Keratinocyte (primary cell): ENCODE data around the gene STXBP2. TPM values are rescaled to one million over a fixed set of nuclear protein-coding genes. Genes with fewer than 3 reads are reported as not detected.

Source experiments
- DNase-seq: peaks from one replicate; pipeline ENCODE4 v3.0.0-alpha.2; 2011; ENCODE audit warnings: low read depth, missing footprints, low spot score
- FAIRE-seq: peaks from 2 replicates; lab custom pipeline; 2011; peaks lifted over from hg19 to GRCh38; lab: Jason Lieb, UNC
- H2AFZ ChIP-seq: 2 replicates; pipeline ENCODE4 v1.6.0; 2012; ENCODE audit warnings: low read length, control low read depth, inconsistent platforms; ENCODE audit not compliant: control insufficient read depth
- H3K27ac ChIP-seq: 2 replicates; pipeline ENCODE4 v1.5.1; 2011; ENCODE audit warnings: low read length; ENCODE audit not compliant: control insufficient read depth, insufficient read depth
- H3K27me3 ChIP-seq: 3 replicates; pipeline ENCODE4 v1.6.0; 2011; ENCODE audit warnings: low read length; ENCODE audit not compliant: control insufficient read depth, insufficient read depth; ENCODE audit errors: extremely low read depth
- H3K36me3 ChIP-seq, 2 experiments: 2 replicates in 1 of 2; 3 replicates in 1 of 2; pipeline ENCODE4 v1.5.1; 2011; ENCODE audit warnings: low read length in 2 of 2, mild to moderate bottlenecking in 1 of 2; ENCODE audit not compliant: control insufficient read depth in 2 of 2, insufficient read depth in 2 of 2; ENCODE audit errors: extremely low read depth in 1 of 2
- H3K4me1 ChIP-seq: 3 replicates; pipeline ENCODE4 v1.5.1; 2011; ENCODE audit warnings: low read length; ENCODE audit not compliant: control insufficient read depth, insufficient read depth; ENCODE audit errors: extremely low read depth
- H3K4me2 ChIP-seq: 3 replicates; pipeline ENCODE4 v1.6.0; 2011; ENCODE audit warnings: low read depth, low read length; ENCODE audit not compliant: control insufficient read depth, insufficient read depth; ENCODE audit errors: extremely low read depth
- H3K4me3 ChIP-seq, 3 experiments: fragments of 200-600 bp in 1 of 3; sonication (generic) in 1 of 3; 2 replicates in 2 of 3; 3 replicates in 1 of 3; pipeline ENCODE4 v1.5.1; 2011 to 2016; ENCODE audit warnings: low read length in 3 of 3, mild to moderate bottlenecking in 3 of 3, control low read depth in 2 of 3, inconsistent platforms in 1 of 3, low read depth in 1 of 3, mixed read lengths in 1 of 3, mixed run types in 1 of 3, moderate library complexity in 1 of 3; ENCODE audit not compliant: control insufficient read depth in 2 of 3, insufficient read depth in 2 of 3; ENCODE audit errors: extremely low read depth in 1 of 3
- H3K79me2 ChIP-seq: 2 replicates; pipeline ENCODE4 v1.6.0; 2012; ENCODE audit warnings: low read length; ENCODE audit not compliant: control insufficient read depth, insufficient read depth
- H3K9ac ChIP-seq: 3 replicates; pipeline ENCODE4 v1.6.0; 2011; ENCODE audit warnings: low read length; ENCODE audit not compliant: control insufficient read depth, insufficient read depth; ENCODE audit errors: extremely low read depth
- H3K9me1 ChIP-seq: 3 replicates; pipeline ENCODE4 v1.6.0; 2011; ENCODE audit warnings: low read length; ENCODE audit not compliant: control insufficient read depth, insufficient read depth; ENCODE audit errors: extremely low read depth
- H3K9me3 ChIP-seq: 2 replicates; pipeline ENCODE4 v1.5.1; 2012; ENCODE audit warnings: low read depth, low read length; ENCODE audit not compliant: control insufficient read depth
- H4K20me1 ChIP-seq: 3 replicates; pipeline ENCODE4 v1.6.0; 2011; ENCODE audit warnings: low read length; ENCODE audit not compliant: control insufficient read depth, insufficient read depth; ENCODE audit errors: extremely low read depth
- CTCF ChIP-seq, 3 experiments: IDR thresholded peaks in 1 of 3; conservative IDR thresholded peaks in 1 of 3; optimal IDR thresholded peaks in 1 of 3; 2 replicates in 2 of 3; 3 replicates in 1 of 3; pipeline versions ENCODE3 to v1.5.1; 2011; ENCODE audit warnings: low read length in 3 of 3, mild to moderate bottlenecking in 3 of 3, moderate library complexity in 2 of 3, control low read depth in 1 of 3, inconsistent platforms in 1 of 3; ENCODE audit not compliant: insufficient read depth in 2 of 3; ENCODE audit errors: extremely low read depth in 1 of 3
- EZH2 ChIP-seq: IDR thresholded peaks from one replicate; pipeline ENCODE4 v1.6.1; 2012; ENCODE audit warnings: inconsistent platforms, mild to moderate bottlenecking, low read length, moderate library complexity
- dilution Hi-C: fragments of 300-500 bp; cut with MboI; formaldehyde crosslinking; loops from one replicate; pipeline ENCODE4 v1.7.0; 2020; ENCODE audit warnings: low sequenced_read_pairs; ENCODE audit not compliant: extremely low pct_ligation_motif_present
- polyA plus RNA-seq, 5 experiments: library from polyadenylated mRNA; depleted of rRNA in 3 of 5; stranded (reverse) in 3 of 5; stranded (forward) in 1 of 5; unstranded in 1 of 5; fragments of >200 nt; gene quantifications; 1 replicate in 1 of 5; 2 replicates in 3 of 5; 3 replicates in 1 of 5; pipeline versions ENCODE4 v1.2.1 to v1.2.3, GENCODE V29; 2011 to 2012; ENCODE audit warnings: missing spikeins in 2 of 5, low read depth in 1 of 5, low replicate concordance in 1 of 5

Gene STXBP2
- polyA plus RNA-seq, 1 donor (not counting 4 experiments of a cell fraction or from before 2014, with no cell fraction given) = 58.8 TPM

- Histone ChIP-seq H3K4me3 (peak overlapping the region; percentile 88 to 95 (median 89)), H3K9ac (peak overlapping the region; percentile 98), H3K79me2 (peaks cover 56% of the 10 kb centered on the region), H2AFZ (peak overlapping the region; percentile 90), H3K27me3 (no peaks in the 10 kb centered on the region), H3K9me3 (no peaks in the 10 kb centered on the region), H4K20me1 (no peaks in the 10 kb centered on the region), H3K9me1 (no peaks in the 10 kb centered on the region), H3K27ac (peak overlapping the region; percentile 94), H3K4me1 (peaks cover 14% of the 10 kb centered on the region), H3K4me2 (peak overlapping the region; percentile 98), H3K36me3 (peaks cover 9 to 12% of the 10 kb centered on the region in 2 experiments)
- FAIRE-seq = no peak
- dilution Hi-C loops = no loop called here
- TF ChIP-seq EZH2 (no peak), CTCF (optimal IDR thresholded peaks at IDR 0.05 in 1 of 3, IDR thresholded peaks at IDR 0.05 in 1 of 3, conservative IDR thresholded peaks at IDR 0.05 in 1 of 3; ENCODE audit: extremely low read depth in 1 of 3, insufficient read depth in 2 of 3, low read length in 3 of 3) (no peak)
- no peak for DNase-seq
Measured at GRCh38 chr19:7628589-7629311, 8.2 kb upstream of the STXBP2 start.

GRCh38 chr19:7629347-7630054, 7.4 kb upstream of the STXBP2 start, which contains the start of the genes PET100 and XAB2:
TSS of gene PET100 (plus strand) at chr19:7629793. CDS start at chr19:7629834, 41 bp downstream.
TSS of gene XAB2 (minus strand) at chr19:7629545. CDS start at chr19:7629527, 18 bp downstream.
- peak; percentile 97 for FAIRE-seq

More at GRCh38 chr19:7629347-7630054, 7.4 kb upstream of the STXBP2 start, which contains the start of the genes PET100 and XAB2:
- Histone ChIP-seq H4K20me1 (no peaks in the 10 kb centered on the region), H3K4me1 (peaks cover 14% of the 10 kb centered on the region), H3K36me3 (peaks cover 8 to 9% of the 10 kb centered on the region in 2 experiments), H3K9me1 (no peaks in the 10 kb centered on the region), H3K27ac (peak within 1 kb of the TSS; percentile 94), H3K27me3 (no peaks in the 10 kb centered on the region), H3K79me2 (peaks cover 56% of the 10 kb centered on the region), H3K4me2 (peak within 1 kb of the TSS; percentile 98), H3K9me3 (no peaks in the 10 kb centered on the region), H3K9ac (peak within 1 kb of the TSS; percentile 98), H3K4me3 (peak within 1 kb of the TSS; percentile 88 to 95 (median 89)), H2AFZ (peak within 1 kb of the TSS; percentile 90)
- no peak for TF ChIP-seq EZH2
- TF ChIP-seq CTCF (optimal IDR thresholded peaks at IDR 0.05 in 1 of 3, IDR thresholded peaks at IDR 0.05 in 1 of 3, conservative IDR thresholded peaks at IDR 0.05 in 1 of 3; ENCODE audit: extremely low read depth in 1 of 3, insufficient read depth in 2 of 3, low read length in 3 of 3) = no peak
- dilution Hi-C loops = no loop called here
- DNase-seq = peak; percentile 73
